ENCODE data around the gene TMPRSS3.

DNA sequence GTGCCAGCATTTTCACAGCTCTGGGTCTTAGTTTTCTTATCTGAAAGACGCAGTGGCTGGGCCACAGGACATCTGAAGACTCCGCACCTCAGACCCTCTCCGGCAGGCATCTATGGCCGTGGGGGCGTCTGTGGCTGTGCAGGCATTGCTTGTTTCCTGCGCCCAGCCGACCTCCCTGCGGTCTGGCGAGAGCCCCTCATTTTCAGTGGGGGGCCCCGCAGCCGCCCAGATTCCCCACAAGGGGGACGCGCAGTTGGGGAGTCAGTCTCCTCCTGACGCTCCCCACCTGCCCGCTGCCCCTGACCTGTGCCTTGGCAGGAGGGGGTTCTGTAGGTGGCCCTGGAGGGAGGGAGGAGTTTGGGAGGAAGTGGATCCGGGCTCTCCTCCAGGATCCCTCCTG is 26.0 kb downstream of the TMPRSS3 start:
- no peak for TF ChIP-seq ZNF19 (tag by site-specific recombination; IDR thresholded peaks at IDR 0.05; ENCODE audit: low read depth)
- no peak for TF ChIP-seq TCF7L2 (IDR thresholded peaks at IDR 0.05; ENCODE audit: borderline replicate concordance, low read depth, low read length)
- TF ChIP-seq, protein P1, sequence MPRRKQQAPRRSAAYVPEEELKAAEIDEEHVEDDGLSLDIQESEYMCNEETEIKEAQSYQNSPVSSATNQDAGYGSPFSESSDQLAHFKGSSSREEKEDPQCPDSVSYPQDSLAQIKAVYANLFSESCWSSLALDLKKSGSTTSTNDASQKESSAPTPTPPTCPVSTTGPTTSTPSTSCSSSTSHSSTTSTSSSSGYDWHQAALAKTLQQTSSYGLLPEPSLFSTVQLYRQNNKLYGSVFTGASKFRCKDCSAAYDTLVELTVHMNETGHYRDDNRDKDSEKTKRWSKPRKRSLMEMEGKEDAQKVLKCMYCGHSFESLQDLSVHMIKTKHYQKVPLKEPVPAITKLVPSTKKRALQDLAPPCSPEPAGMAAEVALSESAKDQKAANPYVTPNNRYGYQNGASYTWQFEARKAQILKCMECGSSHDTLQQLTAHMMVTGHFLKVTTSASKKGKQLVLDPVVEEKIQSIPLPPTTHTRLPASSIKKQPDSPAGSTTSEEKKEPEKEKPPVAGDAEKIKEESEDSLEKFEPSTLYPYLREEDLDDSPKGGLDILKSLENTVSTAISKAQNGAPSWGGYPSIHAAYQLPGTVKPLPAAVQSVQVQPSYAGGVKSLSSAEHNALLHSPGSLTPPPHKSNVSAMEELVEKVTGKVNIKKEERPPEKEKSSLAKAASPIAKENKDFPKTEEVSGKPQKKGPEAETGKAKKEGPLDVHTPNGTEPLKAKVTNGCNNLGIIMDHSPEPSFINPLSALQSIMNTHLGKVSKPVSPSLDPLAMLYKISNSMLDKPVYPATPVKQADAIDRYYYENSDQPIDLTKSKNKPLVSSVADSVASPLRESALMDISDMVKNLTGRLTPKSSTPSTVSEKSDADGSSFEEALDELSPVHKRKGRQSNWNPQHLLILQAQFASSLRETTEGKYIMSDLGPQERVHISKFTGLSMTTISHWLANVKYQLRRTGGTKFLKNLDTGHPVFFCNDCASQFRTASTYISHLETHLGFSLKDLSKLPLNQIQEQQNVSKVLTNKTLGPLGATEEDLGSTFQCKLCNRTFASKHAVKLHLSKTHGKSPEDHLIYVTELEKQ (tag by site-specific recombination; IDR thresholded peaks at IDR 0.05; ENCODE audit: borderline replicate concordance) = no peak
- TF ChIP-seq, protein P2, sequence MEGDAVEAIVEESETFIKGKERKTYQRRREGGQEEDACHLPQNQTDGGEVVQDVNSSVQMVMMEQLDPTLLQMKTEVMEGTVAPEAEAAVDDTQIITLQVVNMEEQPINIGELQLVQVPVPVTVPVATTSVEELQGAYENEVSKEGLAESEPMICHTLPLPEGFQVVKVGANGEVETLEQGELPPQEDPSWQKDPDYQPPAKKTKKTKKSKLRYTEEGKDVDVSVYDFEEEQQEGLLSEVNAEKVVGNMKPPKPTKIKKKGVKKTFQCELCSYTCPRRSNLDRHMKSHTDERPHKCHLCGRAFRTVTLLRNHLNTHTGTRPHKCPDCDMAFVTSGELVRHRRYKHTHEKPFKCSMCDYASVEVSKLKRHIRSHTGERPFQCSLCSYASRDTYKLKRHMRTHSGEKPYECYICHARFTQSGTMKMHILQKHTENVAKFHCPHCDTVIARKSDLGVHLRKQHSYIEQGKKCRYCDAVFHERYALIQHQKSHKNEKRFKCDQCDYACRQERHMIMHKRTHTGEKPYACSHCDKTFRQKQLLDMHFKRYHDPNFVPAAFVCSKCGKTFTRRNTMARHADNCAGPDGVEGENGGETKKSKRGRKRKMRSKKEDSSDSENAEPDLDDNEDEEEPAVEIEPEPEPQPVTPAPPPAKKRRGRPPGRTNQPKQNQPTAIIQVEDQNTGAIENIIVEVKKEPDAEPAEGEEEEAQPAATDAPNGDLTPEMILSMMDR (tag by site-specific recombination; IDR thresholded peaks at IDR 0.05) = no peak
- no peak for TF ChIP-seq KLF7 (tag by site-specific recombination; IDR thresholded peaks at IDR 0.05; ENCODE audit: borderline replicate concordance)
- TF ChIP-seq ZNF777 (tag by site-specific recombination; IDR thresholded peaks at IDR 0.05; ENCODE audit: borderline replicate concordance) = no peak
